Nephron (organoid): ENCODE data around the gene KRTAP10-8.
"Not testable (repeated sequence)": the region's sequence is repeated elsewhere in the genome, so short reads cannot be mapped to it uniquely, and the experiment has no call there.

Experiments
- H3K27ac Mint-ChIP-seq, 3 experiments: 2 replicates each; pipeline ENCODE4 v1.8.0; 2020; ENCODE audit warnings: mixed read lengths in 3 of 3, mild to moderate bottlenecking in 2 of 3, moderate library complexity in 1 of 3
- H3K27me3 Mint-ChIP-seq: 2 replicates; pipeline ENCODE4 v1.8.0; 2021; ENCODE audit warnings: low read depth, mild to moderate bottlenecking, moderate library complexity, mixed read lengths
- H3K36me3 Mint-ChIP-seq: 2 replicates; pipeline ENCODE4 v1.8.0; 2020; ENCODE audit warnings: low read depth, mixed read lengths
- H3K4me1 Mint-ChIP-seq: 2 replicates; pipeline ENCODE4 v1.8.0; 2020; ENCODE audit warnings: mixed read lengths
- H3K4me3 Mint-ChIP-seq, 3 experiments: 2 replicates each; pipeline ENCODE4 v1.8.0; 2020; ENCODE audit warnings: mild to moderate bottlenecking in 3 of 3, mixed read lengths in 3 of 3, moderate library complexity in 2 of 3
- H3K9me3 Mint-ChIP-seq: 2 replicates; pipeline ENCODE4 v1.8.0; 2020; ENCODE audit warnings: mixed read lengths
- CTCF ChIP-seq, 3 experiments: fragments of 200-600 bp; sonication (generic); IDR thresholded peaks; one replicate each; pipeline ENCODE4 v1.5.0; 2021; ENCODE audit warnings: antibody characterized with exemption in 3 of 3; ENCODE audit not compliant: unreplicated experiment in 3 of 3

Gene KRTAP10-8

GRCh38 chr21:44572959-44573583, 38.8 kb upstream of the KRTAP10-8 start:
- no peak overlapping the region for H3K4me3 Mint-ChIP-seq
- no peak for TF ChIP-seq CTCF (IDR thresholded peaks at IDR 0.05; ENCODE audit: unreplicated experiment in 3 of 3)

GRCh38 chr21:44573630-44574456, 38.0 kb upstream of the KRTAP10-8 start, which contains the start of gene KRTAP10-4:
Gene KRTAP10-4 (plus strand): TSS chr21:44573729. CDS start chr21:44573759, 30 bp downstream.
- Mint-ChIP-seq H3K27me3 (peaks cover 25% of the 10 kb centered on the region), H3K9me3 (peaks cover 47% of the 10 kb centered on the region)
- not testable (repeated sequence) for H3K4me3 Mint-ChIP-seq, H3K27ac Mint-ChIP-seq, H3K4me1 Mint-ChIP-seq, H3K36me3 Mint-ChIP-seq

More at GRCh38 chr21:44572959-44573583, 38.8 kb upstream of the KRTAP10-8 start:
- Mint-ChIP-seq H3K36me3 (no peaks in the 10 kb centered on the region), H3K27me3 (peaks cover 28% of the 10 kb centered on the region), H3K9me3 (peaks cover 43% of the 10 kb centered on the region), H3K27ac (no peak overlapping the region), H3K4me1 (no peaks in the 10 kb centered on the region)

GRCh38 chr21:44574457-44575306, 37.2 kb upstream of the KRTAP10-8 start:
- no peak for TF ChIP-seq CTCF (IDR thresholded peaks at IDR 0.05; ENCODE audit: unreplicated experiment in 3 of 3)
- Mint-ChIP-seq H3K4me3 (no peak overlapping the region), H3K27ac (no peak overlapping the region), H3K9me3 (peaks cover 49% of the 10 kb centered on the region), H3K4me1 (no peaks in the 10 kb centered on the region), H3K36me3 (no peaks in the 10 kb centered on the region), H3K27me3 (peaks cover 16% of the 10 kb centered on the region)

GRCh38 chr21:44575307-44576024, 36.4 kb upstream of the KRTAP10-8 start:
- peaks cover 20% of the 10 kb centered on the region for H3K27me3 Mint-ChIP-seq
- no peak for TF ChIP-seq CTCF (IDR thresholded peaks at IDR 0.05; ENCODE audit: unreplicated experiment in 3 of 3)
- peaks cover 2% of the 10 kb centered on the region for H3K36me3 Mint-ChIP-seq

GRCh38 chr21:44576025-44576420, 35.9 kb upstream of the KRTAP10-8 start:
- Mint-ChIP-seq H3K4me3 (no peak overlapping the region), H3K4me1 (no peaks in the 10 kb centered on the region), H3K27me3 (peaks cover 21% of the 10 kb centered on the region), H3K27ac (no peak overlapping the region), H3K36me3 (peaks cover 4% of the 10 kb centered on the region), H3K9me3 (peaks cover 47% of the 10 kb centered on the region)
- TF ChIP-seq CTCF (IDR thresholded peaks at IDR 0.05; ENCODE audit: unreplicated experiment in 3 of 3), result no peak

More at GRCh38 chr21:44575307-44576024, 36.4 kb upstream of the KRTAP10-8 start:
- Mint-ChIP-seq H3K27ac (no peak overlapping the region), H3K9me3 (peaks cover 48% of the 10 kb centered on the region), H3K4me3 (no peak overlapping the region), H3K4me1 (no peaks in the 10 kb centered on the region)
